Stimulated activated CD4-positive, alpha-beta T cell treated with anti-CD3 and anti-CD28 coated beads, Interleukin-2, amount 100 ng/mL, for 24 hours (primary cell): Measurements from ENCODE around the gene CRYBB2.
"Not testable (repeated sequence)": the region's sequence is repeated elsewhere in the genome, so short reads cannot be mapped to it uniquely, and the experiment has no call there.

Source experiments
- DNase-seq, 2 donors: peaks; one replicate each; pipeline ENCODE4 v3.0.0-alpha.2; 2020

CRYBB2 gene

DNA sequence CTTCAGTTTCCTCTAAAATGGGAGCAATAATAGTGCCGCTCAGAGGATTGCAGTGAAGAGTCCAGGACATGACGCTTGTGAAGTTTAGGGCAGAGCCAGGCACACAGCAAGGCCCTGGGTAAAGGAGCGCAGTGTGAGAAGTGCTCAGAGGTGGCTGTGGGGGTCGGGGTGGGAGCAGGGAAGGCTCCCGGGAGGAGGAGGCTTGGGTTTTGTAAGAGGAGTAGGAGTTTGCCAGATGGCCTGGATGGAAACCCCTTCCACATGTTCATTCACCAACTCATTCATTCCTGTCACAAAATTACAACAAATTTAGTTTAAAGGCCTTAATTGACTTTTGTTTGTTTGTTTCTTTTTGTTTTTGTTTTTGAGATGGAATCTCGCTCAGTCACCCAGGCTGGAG, 17.0 kb downstream of the CRYBB2 start:
- no peak for DNase-seq

GRCh38 chr22:25237503-25237902, 18.1 kb downstream of the CRYBB2 start:
- no peak for DNase-seq

GRCh38 chr22:25238058-25238457, 18.6 kb downstream of the CRYBB2 start:
- not testable (repeated sequence) for DNase-seq

DNA sequence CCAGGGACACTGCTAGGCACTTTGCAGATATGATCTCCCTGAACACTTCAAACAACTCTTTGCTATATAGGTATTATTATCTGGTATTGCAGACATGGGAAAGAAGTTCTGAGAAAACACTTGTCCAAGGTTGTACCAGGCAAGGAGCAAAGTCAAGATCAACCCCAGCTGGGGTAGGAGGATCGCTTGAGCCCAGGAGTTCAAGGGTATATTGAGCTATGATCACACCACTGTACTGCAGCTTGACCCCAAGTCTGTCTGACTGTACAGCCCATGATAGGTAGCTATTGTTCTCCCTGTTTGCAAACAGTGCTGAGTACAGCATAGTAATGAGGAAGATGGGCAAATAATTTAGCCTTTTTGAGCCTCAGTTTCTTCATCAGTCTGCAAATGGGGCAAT, 35.7 kb downstream of the CRYBB2 start:
- DNase-seq: not testable (repeated sequence)

DNA sequence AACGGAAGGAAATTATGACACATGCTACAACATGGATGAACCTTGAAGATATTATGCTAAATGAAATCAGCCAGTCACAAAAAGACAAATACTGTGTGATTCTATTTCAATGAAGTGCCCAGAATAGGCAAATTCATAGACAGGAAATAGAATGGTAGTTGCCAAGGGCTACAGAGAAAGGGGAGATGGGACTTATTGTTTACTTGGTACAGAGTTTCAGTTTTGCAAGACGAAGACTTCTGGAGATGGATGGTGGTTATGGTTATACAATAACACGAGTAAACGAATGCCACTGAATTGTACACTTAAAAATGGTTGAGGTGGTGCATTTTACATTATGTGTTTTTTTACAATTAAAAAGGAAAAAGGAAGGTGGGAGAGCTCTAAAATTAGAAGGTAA, 48.1 kb downstream of the CRYBB2 start:
- not testable (repeated sequence) for DNase-seq

GRCh38 chr22:25268902-25269301, 49.5 kb downstream of the CRYBB2 start:
- not testable (repeated sequence) for DNase-seq

GRCh38 chr22:25270061-25270460, 50.6 kb downstream of the CRYBB2 start:
- not testable (repeated sequence) for DNase-seq

- not testable (repeated sequence) for DNase-seq
Measured at GRCh38 chr22:25273231-25273630, 53.8 kb downstream of the CRYBB2 start.

DNA sequence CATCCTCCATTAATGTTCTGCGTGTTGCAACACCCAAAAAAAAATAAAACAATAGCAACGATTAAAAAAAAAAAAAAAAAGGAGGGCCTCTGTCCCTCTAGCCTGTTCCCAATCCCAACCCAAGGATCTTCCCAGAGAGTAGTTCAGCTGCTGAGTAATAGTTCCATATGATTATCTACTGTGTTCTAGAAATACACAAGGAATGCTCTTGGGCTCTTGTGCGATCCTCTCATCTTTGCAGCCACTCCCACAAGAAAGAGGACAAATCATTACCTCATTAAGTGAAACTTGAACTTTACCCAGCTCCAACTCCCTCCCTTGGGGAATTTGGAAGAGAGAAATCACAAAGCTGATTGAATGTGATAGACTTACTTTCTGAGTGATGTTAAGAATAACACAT, 54.5 kb downstream of the CRYBB2 start:
- DNase-seq: not testable (repeated sequence)

DNA sequence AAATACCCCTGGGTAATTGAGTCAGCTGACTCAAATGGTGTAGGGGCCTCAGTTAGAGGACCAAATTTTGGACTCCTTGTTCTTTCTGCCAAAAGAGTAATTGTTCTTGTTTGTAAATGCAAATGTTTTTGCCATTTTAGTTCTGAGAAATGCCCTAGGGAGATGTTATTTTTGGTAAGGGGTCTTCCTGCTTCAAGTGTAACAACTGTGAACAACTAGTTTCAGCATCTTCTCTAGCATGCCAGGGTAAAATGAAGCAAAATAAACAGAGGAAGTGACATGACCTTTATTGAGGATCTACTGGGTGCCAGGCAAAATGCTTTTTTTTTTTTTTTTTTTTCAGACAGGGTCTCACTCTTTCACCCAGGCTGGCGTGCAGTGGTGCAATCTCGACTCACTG, 60.7 kb downstream of the CRYBB2 start:
- not testable (repeated sequence) for DNase-seq
